H9 (cell line): ENCODE measurements around the gene SMAD7. TPM values are rescaled to one million over a fixed set of nuclear protein-coding genes. Genes with fewer than 3 reads are reported as not detected.
A peak's percentile ranks its signal among the peaks of the same experiment; 100 is the strongest.

Experiments used
- DNase-seq: peaks from one replicate; pipeline ENCODE4 v3.0.0-alpha.2; 2017
- H2AFZ ChIP-seq: one replicate; pipeline ENCODE4 v1.6.1; 2013; ENCODE audit warnings: mild to moderate bottlenecking, low read length, control low read depth, moderate library complexity
- H2AK5ac ChIP-seq: 2 replicates; pipeline ENCODE4 v1.6.1; 2013; ENCODE audit warnings: low read length, control low read depth, mixed read lengths; ENCODE audit not compliant: insufficient read length
- H2BK120ac ChIP-seq: one replicate; pipeline ENCODE4 v1.6.1; 2013; ENCODE audit warnings: low read depth, mild to moderate bottlenecking, low read length, control low read depth, inconsistent platforms; ENCODE audit not compliant: poor library complexity, severe bottlenecking
- H2BK12ac ChIP-seq: 2 replicates; pipeline ENCODE4 v1.6.1; 2013; ENCODE audit warnings: low read length, control low read depth, mixed read lengths, low read depth; ENCODE audit not compliant: insufficient read length
- H2BK15ac ChIP-seq: 2 replicates; pipeline ENCODE4 v1.6.1; 2013; ENCODE audit warnings: low read depth, low read length, control low read depth
- H2BK20ac ChIP-seq: one replicate; pipeline ENCODE4 v1.6.1; 2013; ENCODE audit warnings: low read depth, mild to moderate bottlenecking, low read length, control low read depth, inconsistent platforms; ENCODE audit not compliant: poor library complexity, severe bottlenecking
- H2BK5ac ChIP-seq: 2 replicates; pipeline ENCODE4 v1.6.1; 2013; ENCODE audit warnings: low read length, control low read depth, mixed read lengths; ENCODE audit not compliant: insufficient read length
- H3K14ac ChIP-seq: 2 replicates; pipeline ENCODE4 v1.6.1; 2013; ENCODE audit warnings: low read length, control low read depth; ENCODE audit not compliant: insufficient read depth
- H3K18ac ChIP-seq: 2 replicates; pipeline ENCODE4 v1.6.1; 2013; ENCODE audit warnings: low read depth, mild to moderate bottlenecking, mixed read lengths, low read length, control low read depth; ENCODE audit not compliant: insufficient read length
- H3K23ac ChIP-seq: 2 replicates; pipeline ENCODE4 v1.6.1; 2013; ENCODE audit warnings: low read length, control low read depth, mixed read lengths, low read depth; ENCODE audit not compliant: insufficient read length
- H3K23me2 ChIP-seq: 2 replicates; pipeline ENCODE4 v1.6.1; 2013; ENCODE audit warnings: low read depth, mild to moderate bottlenecking, mixed read lengths, low read length, control low read depth; ENCODE audit not compliant: insufficient read length, poor library complexity, severe bottlenecking
- H3K27ac ChIP-seq: 2 replicates; pipeline ENCODE4 v1.5.1; 2013; ENCODE audit warnings: low read length, control low read depth, mixed read lengths, low read depth; ENCODE audit not compliant: insufficient read length
- H3K27me3 ChIP-seq: 2 replicates; pipeline ENCODE4 v1.6.1; 2013; ENCODE audit warnings: low read length, control low read depth, inconsistent platforms; ENCODE audit not compliant: insufficient read depth
- H3K4ac ChIP-seq: 2 replicates; pipeline ENCODE4 v1.6.1; 2013; ENCODE audit warnings: low read depth, mild to moderate bottlenecking, control low read depth, inconsistent platforms, low read length, moderate library complexity
- H3K4me1 ChIP-seq: 2 replicates; pipeline ENCODE4 v1.6.1; 2013; ENCODE audit warnings: low read length, control low read depth, inconsistent platforms; ENCODE audit not compliant: insufficient read depth
- H3K4me2 ChIP-seq: 2 replicates; pipeline ENCODE4 v1.6.1; 2013; ENCODE audit warnings: low read length, control low read depth, mixed read lengths; ENCODE audit not compliant: insufficient read length, insufficient read depth
- H3K56ac ChIP-seq: 2 replicates; pipeline ENCODE4 v1.6.1; 2013; ENCODE audit warnings: low read depth, mild to moderate bottlenecking, mixed read lengths, low read length, control low read depth; ENCODE audit not compliant: insufficient read length
- H3K79me1 ChIP-seq: 2 replicates; pipeline ENCODE4 v1.6.1; 2013; ENCODE audit warnings: low read depth, mild to moderate bottlenecking, moderate library complexity, low read length, control low read depth, inconsistent platforms; ENCODE audit not compliant: insufficient read depth, poor library complexity, severe bottlenecking
- H3K79me2 ChIP-seq: 2 replicates; pipeline ENCODE4 v1.6.1; 2013; ENCODE audit warnings: low read length, control low read depth, inconsistent platforms; ENCODE audit not compliant: insufficient read depth
- H3K9ac ChIP-seq: 2 replicates; pipeline ENCODE4 v1.6.1; 2013; ENCODE audit warnings: low read length, control low read depth, mixed read lengths; ENCODE audit not compliant: insufficient read length; ENCODE audit errors: extremely low read depth
- H3K9me3 ChIP-seq: one replicate; pipeline ENCODE4 v1.6.1; 2013; ENCODE audit warnings: low read depth, low read length, inconsistent platforms; ENCODE audit not compliant: control insufficient read depth
- H3T11ph ChIP-seq: one replicate; pipeline ENCODE4 v1.6.1; 2013; ENCODE audit warnings: mild to moderate bottlenecking, low read length, control low read depth, inconsistent platforms
- H4K20me1 ChIP-seq: one replicate; pipeline ENCODE4 v1.6.1; 2013; ENCODE audit not compliant: control insufficient read depth, insufficient read length, insufficient read depth
- H4K5ac ChIP-seq: 2 replicates; pipeline ENCODE4 v1.6.1; 2013; ENCODE audit warnings: low read depth, mild to moderate bottlenecking, mixed read lengths, low read length, control low read depth; ENCODE audit not compliant: insufficient read length
- H4K8ac ChIP-seq: replicated peaks from 2 replicates; pipeline ENCODE4 v1.6.1; 2013; ENCODE audit warnings: low read length, control low read depth, mixed read lengths, low read depth; ENCODE audit not compliant: insufficient read length
- H4K91ac ChIP-seq: 2 replicates; pipeline ENCODE4 v1.6.1; 2013; ENCODE audit warnings: low read depth, mild to moderate bottlenecking, moderate library complexity, mixed read lengths, low read length, control low read depth; ENCODE audit not compliant: insufficient read length
- H3K27ac Mint-ChIP-seq, 3 experiments: 2 replicates in 2 of 3; 3 replicates in 1 of 3; pipeline ENCODE4 v1.8.0; 2020 to 2021; ENCODE audit warnings: mixed read lengths in 3 of 3, mild to moderate bottlenecking in 1 of 3, moderate library complexity in 1 of 3
- H3K27me3 Mint-ChIP-seq: 2 replicates; pipeline ENCODE4 v1.8.0; 2021; ENCODE audit warnings: low read depth, mild to moderate bottlenecking, moderate library complexity, mixed read lengths
- H3K36me3 Mint-ChIP-seq, 3 experiments: 2 replicates in 2 of 3; 3 replicates in 1 of 3; pipeline ENCODE4 v1.8.0; 2020 to 2021; ENCODE audit warnings: low read depth in 3 of 3, mixed read lengths in 3 of 3; ENCODE audit not compliant: insufficient read depth in 1 of 3
- H3K4me1 Mint-ChIP-seq, 2 experiments: 2 replicates each; pipeline ENCODE4 v1.8.0; 2020; ENCODE audit warnings: mixed read lengths in 2 of 2
- H3K4me3 Mint-ChIP-seq, 2 experiments: 2 replicates in 1 of 2; 3 replicates in 1 of 2; pipeline ENCODE4 v1.8.0; 2020 to 2021; ENCODE audit warnings: mild to moderate bottlenecking in 2 of 2, mixed read lengths in 2 of 2, moderate library complexity in 1 of 2
- H3K9me3 Mint-ChIP-seq, 2 experiments: 2 replicates in 1 of 2; 3 replicates in 1 of 2; pipeline ENCODE4 v1.8.0; 2020; ENCODE audit warnings: mild to moderate bottlenecking in 2 of 2, mixed read lengths in 2 of 2, moderate library complexity in 1 of 2
- WGBS: extraction: QIAGEN DNeasy Blood & Tissue Kit; methylation state at CpG from one replicate; pipeline ENCODE4 v1.1.7; 2013; ENCODE audit warnings: missing lambda C conversion rate, low lambda C conversion rate, mixed read lengths; ENCODE audit not compliant: insufficient read length; ENCODE audit errors: extremely low coverage; 5-methylcytosine and 5-hydroxymethylcytosine counted together
- total RNA-seq: library from RNA; stranded (reverse); gene quantifications from 2 replicates; pipeline ENCODE4 v1.2.1, GENCODE V29; 2021
- TF ChIP-seq, protein P1 (sequence below): fragments of 200-600 bp; sonication (generic); conservative IDR thresholded peaks from 3 replicates; pipeline ENCODE4 v1.8.0; 2021; ENCODE audit warnings: antibody characterized with exemption, mild to moderate bottlenecking

Gene SMAD7
- total RNA-seq, 1 experiment from 2014 or later: 27.7 TPM

DNA sequence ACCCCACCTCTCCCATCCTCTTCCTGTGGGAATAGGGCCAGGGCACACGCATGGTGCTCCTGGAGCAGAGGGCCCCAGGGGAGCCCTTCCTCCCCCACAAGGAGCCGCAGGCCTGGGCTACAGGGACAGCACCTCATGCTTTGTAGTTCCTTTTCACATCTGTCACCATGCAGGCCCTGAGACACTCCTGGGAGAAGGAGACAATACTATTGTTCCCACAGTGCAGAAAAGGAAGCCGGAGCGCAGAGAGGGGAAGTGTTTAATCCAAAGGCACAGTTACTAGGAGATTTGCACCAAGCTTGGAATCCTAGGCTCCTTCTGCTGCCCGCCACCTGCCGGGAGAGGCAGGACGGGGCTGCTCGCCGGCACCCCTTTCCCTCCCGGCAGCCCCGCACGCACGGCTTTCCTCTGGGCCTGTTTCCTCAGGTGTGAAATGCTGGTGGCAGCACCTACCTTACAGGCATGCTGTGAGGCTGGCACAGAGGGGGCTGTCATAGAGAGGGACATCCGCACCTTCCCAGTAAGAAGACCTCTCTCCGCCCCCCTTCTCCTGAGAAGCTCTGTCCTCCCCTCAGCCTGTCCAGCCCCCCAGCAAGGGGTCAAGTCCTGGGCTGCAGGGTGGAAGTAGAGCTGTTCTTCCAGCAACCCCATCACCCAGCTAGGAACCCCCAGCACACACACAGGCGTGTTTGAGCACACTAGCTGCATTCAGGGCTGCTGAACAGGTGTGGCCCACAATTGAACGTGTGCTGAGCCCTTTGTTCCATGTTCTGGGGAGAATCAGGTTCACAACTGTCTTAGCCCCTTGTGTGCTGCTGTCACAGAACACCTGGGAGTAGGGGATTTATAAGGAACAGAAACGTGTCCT lies 62.6 kb downstream of the SMAD7 start:
- no peak overlapping the region for H3K23ac ChIP-seq
- Mint-ChIP-seq H3K4me3 (no peak overlapping the region), H3K27ac (no peak overlapping the region), H3K4me1 (peaks cover 25 to 35% of the 10 kb centered on the region in 2 experiments), H3K9me3 (peaks cover 0 to 3% of the 10 kb centered on the region in 2 experiments; a peak in 1 of 5 replicates), H3K36me3 (no peaks in the 10 kb centered on the region), H3K27me3 (peaks cover 11% of the 10 kb centered on the region)
- H4K91ac ChIP-seq: no peak overlapping the region
- H3K4me1 ChIP-seq: peaks cover 3% of the 10 kb centered on the region; the same call in 1 of the 2 replicates
- no peak overlapping the region for H4K5ac ChIP-seq
- H2BK5ac ChIP-seq: no peak overlapping the region
- no peaks in the 10 kb centered on the region for H4K20me1 ChIP-seq
- no peak overlapping the region for H2AK5ac ChIP-seq
- no peaks in the 10 kb centered on the region for H3K9me3 ChIP-seq
- no peak overlapping the region for H3K9ac ChIP-seq
- no peak overlapping the region for H2BK12ac ChIP-seq
- TF ChIP-seq, protein P1, sequence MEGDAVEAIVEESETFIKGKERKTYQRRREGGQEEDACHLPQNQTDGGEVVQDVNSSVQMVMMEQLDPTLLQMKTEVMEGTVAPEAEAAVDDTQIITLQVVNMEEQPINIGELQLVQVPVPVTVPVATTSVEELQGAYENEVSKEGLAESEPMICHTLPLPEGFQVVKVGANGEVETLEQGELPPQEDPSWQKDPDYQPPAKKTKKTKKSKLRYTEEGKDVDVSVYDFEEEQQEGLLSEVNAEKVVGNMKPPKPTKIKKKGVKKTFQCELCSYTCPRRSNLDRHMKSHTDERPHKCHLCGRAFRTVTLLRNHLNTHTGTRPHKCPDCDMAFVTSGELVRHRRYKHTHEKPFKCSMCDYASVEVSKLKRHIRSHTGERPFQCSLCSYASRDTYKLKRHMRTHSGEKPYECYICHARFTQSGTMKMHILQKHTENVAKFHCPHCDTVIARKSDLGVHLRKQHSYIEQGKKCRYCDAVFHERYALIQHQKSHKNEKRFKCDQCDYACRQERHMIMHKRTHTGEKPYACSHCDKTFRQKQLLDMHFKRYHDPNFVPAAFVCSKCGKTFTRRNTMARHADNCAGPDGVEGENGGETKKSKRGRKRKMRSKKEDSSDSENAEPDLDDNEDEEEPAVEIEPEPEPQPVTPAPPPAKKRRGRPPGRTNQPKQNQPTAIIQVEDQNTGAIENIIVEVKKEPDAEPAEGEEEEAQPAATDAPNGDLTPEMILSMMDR: no peak
- no peak overlapping the region for H3K4ac ChIP-seq
- H2BK120ac ChIP-seq: no peak overlapping the region
- H3K4me2 ChIP-seq: no peak overlapping the region
- no peak overlapping the region for H3T11ph ChIP-seq
- no peaks in the 10 kb centered on the region for H3K79me1 ChIP-seq
- no peak overlapping the region for H3K18ac ChIP-seq
- WGBS: no CpG with 5 or more reads among the region's 18 CpGs
- H2BK20ac ChIP-seq: no peak overlapping the region
- no peak overlapping the region for H2AFZ ChIP-seq
- no peak overlapping the region for H3K27ac ChIP-seq
- no peak overlapping the region; the same call in 1 of the 2 replicates for H3K14ac ChIP-seq
- peak; percentile 31 for DNase-seq
- no peak overlapping the region for H3K56ac ChIP-seq
- H3K23me2 ChIP-seq: no peaks in the 10 kb centered on the region
- no peak overlapping the region for H2BK15ac ChIP-seq
- H4K8ac ChIP-seq: no peak overlapping the region
- H3K27me3 ChIP-seq: no peaks in the 10 kb centered on the region
- no peaks in the 10 kb centered on the region for H3K79me2 ChIP-seq
